ENCODE data around the gene UBE2U.

UBE2U gene

GRCh38 chr1:64172458-64172983, 30.9 kb upstream of the UBE2U start:
- H3K4ac ChIP-seq (ENCODE audit: low read depth, low read length), result no peak overlapping the region
- H3K79me1 ChIP-seq (ENCODE audit: low read length), result no peaks in the 10 kb centered on the region
- no peak overlapping the region for H2BK120ac ChIP-seq (ENCODE audit: low read depth, low read length)
- H3K56ac ChIP-seq (ENCODE audit: low read length), result no peak overlapping the region
- H3K4me3 ChIP-seq (ENCODE audit: low read length), result no peak overlapping the region
- no peak for DNase-seq
- H3K9ac ChIP-seq (ENCODE audit: low read length), result no peak overlapping the region
- H3K79me2 ChIP-seq (ENCODE audit: control insufficient read depth, insufficient read depth, low read length), result no peaks in the 10 kb centered on the region
- peak overlapping the region; percentile 88 for H2BK15ac ChIP-seq (replicated peaks; ENCODE audit: low read depth)
- H2AK5ac ChIP-seq (ENCODE audit: low read length), result no peak overlapping the region
- no peak overlapping the region for H3K18ac ChIP-seq (ENCODE audit: low read length)
- H3K27ac ChIP-seq (ENCODE audit: low read depth, low read length), result no peak overlapping the region
- no peaks in the 10 kb centered on the region for H3K27me3 ChIP-seq (ENCODE audit: insufficient read depth, low read length, poor library complexity)
- H3K4me2 ChIP-seq (ENCODE audit: low read length), result no peak overlapping the region
- H2BK5ac ChIP-seq (ENCODE audit: low read length), result no peak overlapping the region
- H3K36me3 ChIP-seq (ENCODE audit: control insufficient read depth, insufficient read depth, low read length), result no peaks in the 10 kb centered on the region
- H4K8ac ChIP-seq (ENCODE audit: low read depth, low read length), result no peak overlapping the region
- H3K23ac ChIP-seq (ENCODE audit: low read length), result no peak overlapping the region
- no CpG with 5 or more reads among the region's 3 CpGs for WGBS (ENCODE audit: extremely low coverage, insufficient coverage, low lambda C conversion rate)
- H4K5ac ChIP-seq (ENCODE audit: low read length), result no peak overlapping the region
- peaks cover 12% of the 10 kb centered on the region for H3K4me1 ChIP-seq (ENCODE audit: control insufficient read depth, low read depth, low read length)

- H3K23ac ChIP-seq (ENCODE audit: low read length), result no peak overlapping the region
- H3K4me2 ChIP-seq (ENCODE audit: low read length), result no peak overlapping the region
- no peak overlapping the region for H4K8ac ChIP-seq (ENCODE audit: low read depth, low read length)
- no peak overlapping the region for H2BK15ac ChIP-seq (replicated peaks; ENCODE audit: low read depth)
- no peaks in the 10 kb centered on the region for H3K79me1 ChIP-seq (ENCODE audit: low read length)
- peak overlapping the region; percentile 69 for H3K56ac ChIP-seq (ENCODE audit: low read length)
- H3K4me1 ChIP-seq (ENCODE audit: control insufficient read depth, low read depth, low read length), result peaks cover 12% of the 10 kb centered on the region
- no peaks in the 10 kb centered on the region for H3K36me3 ChIP-seq (ENCODE audit: control insufficient read depth, insufficient read depth, low read length)
- no peak overlapping the region for H3K9ac ChIP-seq (ENCODE audit: low read length)
- H2AK5ac ChIP-seq (ENCODE audit: low read length), result peak overlapping the region; percentile 22
- no peak overlapping the region for H2BK5ac ChIP-seq (ENCODE audit: low read length)
- H3K4ac ChIP-seq (ENCODE audit: low read depth, low read length), result no peak overlapping the region
- H3K27ac ChIP-seq (ENCODE audit: low read depth, low read length), result no peak overlapping the region
- no peaks in the 10 kb centered on the region for H3K27me3 ChIP-seq (ENCODE audit: insufficient read depth, low read length, poor library complexity)
- DNase-seq, result peak; percentile 53
- H4K5ac ChIP-seq (ENCODE audit: low read length), result no peak overlapping the region
- no CpG with 5 or more reads among the region's 6 CpGs for WGBS (ENCODE audit: extremely low coverage, insufficient coverage, low lambda C conversion rate)
- H3K79me2 ChIP-seq (ENCODE audit: control insufficient read depth, insufficient read depth, low read length), result no peaks in the 10 kb centered on the region
- no peak overlapping the region for H3K18ac ChIP-seq (ENCODE audit: low read length)
- H3K4me3 ChIP-seq (ENCODE audit: low read length), result no peak overlapping the region
- no peak overlapping the region for H2BK120ac ChIP-seq (ENCODE audit: low read depth, low read length)
Observed at GRCh38 chr1:64173336-64173940, 30.0 kb upstream of the UBE2U start.

- no peak overlapping the region for H3K18ac ChIP-seq (ENCODE audit: low read length)
- H2BK15ac ChIP-seq (replicated peaks; ENCODE audit: low read depth), result no peak overlapping the region
Observed at GRCh38 chr1:64175639-64176038, 27.8 kb upstream of the UBE2U start.

GRCh38 chr1:64176659-64177058, 26.8 kb upstream of the UBE2U start:
- Histone ChIP-seq H3K9ac (ENCODE audit: low read length) (no peak overlapping the region), H3K4me2 (ENCODE audit: low read length) (no peak overlapping the region), H4K5ac (ENCODE audit: low read length) (no peak overlapping the region), H3K56ac (ENCODE audit: low read length) (no peak overlapping the region), H3K18ac (ENCODE audit: low read length) (no peak overlapping the region), H3K4me3 (ENCODE audit: low read length) (no peak overlapping the region), H3K4ac (ENCODE audit: low read depth, low read length) (no peak overlapping the region), H2BK120ac (ENCODE audit: low read depth, low read length) (no peak overlapping the region), H3K4me1 (ENCODE audit: control insufficient read depth, low read depth, low read length) (peaks cover 7% of the 10 kb centered on the region), H3K23ac (ENCODE audit: low read length) (no peak overlapping the region), H2BK5ac (ENCODE audit: low read length) (no peak overlapping the region), H4K8ac (ENCODE audit: low read depth, low read length) (no peak overlapping the region), H2AK5ac (ENCODE audit: low read length) (no peak overlapping the region), H3K79me2 (ENCODE audit: control insufficient read depth, insufficient read depth, low read length) (no peaks in the 10 kb centered on the region), H3K79me1 (ENCODE audit: low read length) (no peaks in the 10 kb centered on the region), H2BK15ac (replicated peaks; ENCODE audit: low read depth) (peak overlapping the region; percentile 38), H3K27me3 (ENCODE audit: insufficient read depth, low read length, poor library complexity) (no peaks in the 10 kb centered on the region), H3K27ac (ENCODE audit: low read depth, low read length) (no peak overlapping the region), H3K36me3 (ENCODE audit: control insufficient read depth, insufficient read depth, low read length) (no peaks in the 10 kb centered on the region)
- DNase-seq, result no peak
- no CpG with 5 or more reads among the region's 3 CpGs for WGBS (ENCODE audit: extremely low coverage, insufficient coverage, low lambda C conversion rate)

More at GRCh38 chr1:64175639-64176038, 27.8 kb upstream of the UBE2U start:
- no peak overlapping the region for H4K8ac ChIP-seq (ENCODE audit: low read depth, low read length)
- no peaks in the 10 kb centered on the region for H3K79me2 ChIP-seq (ENCODE audit: control insufficient read depth, insufficient read depth, low read length)
- H3K27me3 ChIP-seq (ENCODE audit: insufficient read depth, low read length, poor library complexity), result no peaks in the 10 kb centered on the region
- H2BK5ac ChIP-seq (ENCODE audit: low read length), result no peak overlapping the region
- H3K4ac ChIP-seq (ENCODE audit: low read depth, low read length), result no peak overlapping the region
- no peak overlapping the region for H4K5ac ChIP-seq (ENCODE audit: low read length)
- DNase-seq, result no peak
- H3K9ac ChIP-seq (ENCODE audit: low read length), result no peak overlapping the region
- H2BK120ac ChIP-seq (ENCODE audit: low read depth, low read length), result no peak overlapping the region
- H2AK5ac ChIP-seq (ENCODE audit: low read length), result no peak overlapping the region
- H3K27ac ChIP-seq (ENCODE audit: low read depth, low read length), result no peak overlapping the region
- H3K36me3 ChIP-seq (ENCODE audit: control insufficient read depth, insufficient read depth, low read length), result no peaks in the 10 kb centered on the region
- H3K4me3 ChIP-seq (ENCODE audit: low read length), result no peak overlapping the region
- peaks cover 12% of the 10 kb centered on the region for H3K4me1 ChIP-seq (ENCODE audit: control insufficient read depth, low read depth, low read length)
- H3K4me2 ChIP-seq (ENCODE audit: low read length), result no peak overlapping the region
- no peak overlapping the region for H3K56ac ChIP-seq (ENCODE audit: low read length)
- no peak overlapping the region for H3K23ac ChIP-seq (ENCODE audit: low read length)
- no peaks in the 10 kb centered on the region for H3K79me1 ChIP-seq (ENCODE audit: low read length)

GRCh38 chr1:64179588-64179987, 23.8 kb upstream of the UBE2U start:
- H3K27me3 ChIP-seq (ENCODE audit: insufficient read depth, low read length, poor library complexity), result no peaks in the 10 kb centered on the region
- no peak overlapping the region for H2BK15ac ChIP-seq (replicated peaks; ENCODE audit: low read depth)
- H2BK5ac ChIP-seq (ENCODE audit: low read length), result no peak overlapping the region
- H3K18ac ChIP-seq (ENCODE audit: low read length), result no peak overlapping the region
- no peak for DNase-seq
- no peak overlapping the region for H3K27ac ChIP-seq (ENCODE audit: low read depth, low read length)
- no peak overlapping the region for H2AK5ac ChIP-seq (ENCODE audit: low read length)
- no peak overlapping the region for H3K56ac ChIP-seq (ENCODE audit: low read length)
- no peak overlapping the region for H2BK120ac ChIP-seq (ENCODE audit: low read depth, low read length)
- H3K23ac ChIP-seq (ENCODE audit: low read length), result no peak overlapping the region
- H3K4me1 ChIP-seq (ENCODE audit: control insufficient read depth, low read depth, low read length), result no peaks in the 10 kb centered on the region
- H3K79me2 ChIP-seq (ENCODE audit: control insufficient read depth, insufficient read depth, low read length), result no peaks in the 10 kb centered on the region
- no CpG with 5 or more reads among the region's 4 CpGs for WGBS (ENCODE audit: extremely low coverage, insufficient coverage, low lambda C conversion rate)
- no peak overlapping the region for H4K8ac ChIP-seq (ENCODE audit: low read depth, low read length)
- H3K79me1 ChIP-seq (ENCODE audit: low read length), result no peaks in the 10 kb centered on the region
- H3K4me3 ChIP-seq (ENCODE audit: low read length), result no peak overlapping the region
- H4K5ac ChIP-seq (ENCODE audit: low read length), result no peak overlapping the region
- no peak overlapping the region for H3K4ac ChIP-seq (ENCODE audit: low read depth, low read length)
- H3K4me2 ChIP-seq (ENCODE audit: low read length), result no peak overlapping the region
- no peaks in the 10 kb centered on the region for H3K36me3 ChIP-seq (ENCODE audit: control insufficient read depth, insufficient read depth, low read length)
- H3K9ac ChIP-seq (ENCODE audit: low read length), result no peak overlapping the region

GRCh38 chr1:64182207-64182606, 21.2 kb upstream of the UBE2U start:
- Histone ChIP-seq H3K79me2 (ENCODE audit: control insufficient read depth, insufficient read depth, low read length) (no peaks in the 10 kb centered on the region), H3K4me1 (ENCODE audit: control insufficient read depth, low read depth, low read length) (no peaks in the 10 kb centered on the region), H4K5ac (ENCODE audit: low read length) (no peak overlapping the region), H3K9ac (ENCODE audit: low read length) (no peak overlapping the region), H3K4ac (ENCODE audit: low read depth, low read length) (no peak overlapping the region), H2BK15ac (replicated peaks; ENCODE audit: low read depth) (no peak overlapping the region), H3K4me3 (ENCODE audit: low read length) (no peak overlapping the region), H3K18ac (ENCODE audit: low read length) (no peak overlapping the region), H2BK5ac (ENCODE audit: low read length) (no peak overlapping the region), H3K27ac (ENCODE audit: low read depth, low read length) (no peak overlapping the region), H2AK5ac (ENCODE audit: low read length) (no peak overlapping the region), H3K79me1 (ENCODE audit: low read length) (no peaks in the 10 kb centered on the region), H3K23ac (ENCODE audit: low read length) (no peak overlapping the region), H3K56ac (ENCODE audit: low read length) (no peak overlapping the region), H3K27me3 (ENCODE audit: insufficient read depth, low read length, poor library complexity) (no peaks in the 10 kb centered on the region), H4K8ac (ENCODE audit: low read depth, low read length) (no peak overlapping the region), H3K4me2 (ENCODE audit: low read length) (no peak overlapping the region), H2BK120ac (ENCODE audit: low read depth, low read length) (no peak overlapping the region), H3K36me3 (ENCODE audit: control insufficient read depth, insufficient read depth, low read length) (no peaks in the 10 kb centered on the region)
- no CpG with 5 or more reads among the region's 2 CpGs for WGBS (ENCODE audit: extremely low coverage, insufficient coverage, low lambda C conversion rate)
- DNase-seq, result no peak

Measured in mesendoderm (in vitro differentiated cells).